ENCODE measurements around the gene GNB1.

GRCh38 chr1:1826356-1827088 is 64.4 kb downstream of the GNB1 start:
- no peak for TF ChIP-seq CTCF (IDR thresholded peaks at IDR 0.05)
- no peak for TF ChIP-seq YY1 (IDR thresholded peaks at IDR 0.05; ENCODE audit: low read depth)
